Stimulated activated CD4-positive, alpha-beta T cell treated with anti-CD3 and anti-CD28 coated beads, Interleukin-1b, Interleukin-23, amount 100 ng/mL, for 24 hours (primary cell): Measurements from ENCODE around the gene SPIB.
"Not testable (repeated sequence)": the region's sequence is repeated elsewhere in the genome, so short reads cannot be mapped to it uniquely, and the experiment has no call there.

Experiments
- DNase-seq, 4 experiments: peaks; one replicate each; pipeline ENCODE4 v3.0.0-alpha.2; 2020; ENCODE audit warnings: low read depth in 4 of 4, low spot score in 1 of 4

The SPIB gene

GRCh38 chr19:50435221-50435620 is 16.5 kb downstream of the SPIB start:
- DNase-seq, result no peak

DNA sequence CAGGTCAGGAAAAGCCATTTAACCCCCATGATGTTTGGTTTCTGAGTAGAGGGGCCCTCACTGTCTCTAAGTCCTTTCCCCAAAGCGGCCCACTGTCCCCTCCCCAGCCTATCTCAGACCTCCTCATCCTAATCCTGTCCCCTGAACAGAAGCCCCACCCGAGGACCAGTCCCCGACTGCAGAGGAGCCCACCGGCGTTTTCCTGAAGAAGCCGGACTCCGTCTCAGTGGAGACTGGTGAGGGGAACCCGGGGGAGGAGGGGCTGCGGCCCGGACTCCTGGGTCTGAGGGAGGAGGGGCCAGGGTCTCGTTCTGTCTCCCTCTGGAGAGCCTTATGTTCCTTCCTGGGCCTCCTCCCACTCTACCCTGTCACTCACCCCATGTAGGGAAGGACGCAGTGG is 16.9 kb downstream of the SPIB start:
- DNase-seq, result no peak

DNA sequence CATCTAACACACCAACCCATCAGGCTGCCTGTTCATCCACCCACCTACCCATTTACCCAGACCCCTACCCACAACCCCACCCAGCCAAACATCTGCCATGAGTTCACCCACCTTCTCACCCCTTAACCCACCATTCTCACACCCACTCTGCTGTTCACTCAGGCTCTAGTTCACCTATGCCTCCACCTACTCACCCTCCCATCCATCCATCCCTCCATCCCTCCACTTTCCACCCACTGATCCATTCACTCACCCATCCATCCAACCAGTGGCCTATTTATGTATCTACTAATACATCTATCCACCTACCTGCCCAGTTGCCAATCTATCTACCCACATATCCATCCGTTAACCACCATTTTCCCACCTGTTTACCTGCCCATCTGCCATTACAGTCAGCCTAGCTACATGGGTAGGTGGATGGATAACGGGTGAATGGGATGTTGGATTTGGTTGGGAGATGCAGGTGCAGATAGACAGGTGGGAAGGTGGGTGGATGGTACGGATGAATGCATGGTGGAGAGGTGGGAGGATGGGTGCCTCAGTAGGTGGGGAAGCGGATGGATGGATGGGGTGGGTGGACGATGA is 19.2 kb downstream of the SPIB start:
- DNase-seq, result no peak

DNA sequence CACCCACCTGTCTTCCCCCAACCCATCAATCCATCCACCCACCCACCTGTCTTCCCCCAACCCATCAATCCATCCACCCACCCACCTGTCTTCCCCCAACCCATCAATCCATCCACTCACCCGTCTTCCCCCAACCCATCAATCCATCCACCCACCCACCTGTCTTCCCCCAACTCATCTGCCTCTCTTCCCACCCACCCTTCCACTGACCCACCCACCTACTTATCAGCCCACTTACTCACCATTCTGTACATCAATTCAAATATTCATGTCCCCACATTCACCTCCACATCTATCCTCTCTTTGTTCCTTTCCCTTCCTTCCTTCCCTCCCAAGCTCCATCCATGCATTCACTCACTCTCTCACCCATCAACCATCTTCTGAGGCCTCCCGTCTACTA is 20.4 kb downstream of the SPIB start:
- DNase-seq, result not testable (repeated sequence)

- DNase-seq, result no peak
Measured at GRCh38 chr19:50444059-50444458, 25.3 kb downstream of the SPIB start.

DNA sequence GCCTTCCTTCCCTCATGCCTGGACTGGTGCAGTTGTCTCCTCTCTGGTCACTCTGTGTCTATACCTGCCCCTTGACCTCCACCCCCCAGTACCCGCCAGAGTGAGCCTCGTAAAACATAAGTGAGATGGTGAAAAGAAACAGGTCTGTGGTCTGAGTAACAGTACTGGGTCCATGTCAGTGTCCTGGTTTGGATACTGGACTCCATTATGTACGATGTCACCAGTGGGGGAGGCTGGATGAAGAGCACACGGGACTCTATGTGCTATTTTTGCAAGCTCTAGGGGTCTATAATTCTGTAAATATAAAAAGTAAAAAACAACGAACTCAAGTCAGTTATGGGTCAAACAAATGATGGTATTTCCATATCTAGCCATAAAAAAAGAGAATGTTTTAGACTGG is 28.3 kb downstream of the SPIB start:
- DNase-seq, result no peak

- DNase-seq, result no peak
Measured at GRCh38 chr19:50447750-50448149, 29.0 kb downstream of the SPIB start.

- no peak for DNase-seq
Measured at GRCh38 chr19:50449236-50449899, 30.6 kb downstream of the SPIB start.

DNA sequence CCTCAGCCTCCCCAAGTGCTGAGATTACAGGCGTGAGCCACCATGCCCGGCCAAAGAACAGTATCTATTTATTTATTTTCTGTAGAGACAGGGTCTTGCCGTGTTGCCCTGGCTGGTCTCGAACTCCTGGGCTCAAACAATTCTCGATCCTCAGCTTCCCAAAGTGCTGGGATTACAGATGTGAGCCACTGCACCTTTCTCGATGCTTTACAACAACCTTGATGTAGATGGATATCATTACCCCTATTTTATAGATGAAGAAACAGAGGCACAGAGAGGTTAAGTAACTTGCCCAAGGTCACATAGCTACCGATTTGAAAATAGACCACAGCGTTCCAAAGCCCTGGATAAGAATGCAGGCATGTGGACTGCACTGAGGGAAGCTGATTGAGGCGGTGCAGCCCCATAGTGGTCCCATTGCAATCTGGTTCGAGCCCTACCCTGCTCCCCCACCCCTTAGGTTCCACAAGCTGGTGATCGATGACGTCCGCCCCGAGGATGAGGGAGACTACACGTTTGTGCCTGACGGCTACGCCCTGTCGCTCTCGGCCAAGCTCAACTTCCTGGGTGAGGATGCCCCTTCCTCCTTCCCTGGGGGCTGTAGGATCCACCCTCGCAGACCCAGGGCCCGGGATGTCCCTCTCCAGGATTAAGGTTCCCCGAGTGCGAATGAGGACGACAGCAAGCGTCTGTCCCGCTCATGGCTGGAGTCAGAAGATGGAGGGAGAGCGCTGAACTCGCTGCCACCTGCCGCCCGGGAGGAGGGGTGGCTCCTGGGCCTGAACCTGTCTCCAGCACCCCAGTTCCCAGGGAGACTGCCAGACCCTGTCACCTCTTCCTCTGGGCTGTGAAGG is 31.9 kb downstream of the SPIB start:
- no peak for DNase-seq

- DNase-seq, result no peak
Measured at GRCh38 chr19:50451223-50451534, 32.4 kb downstream of the SPIB start.

DNA sequence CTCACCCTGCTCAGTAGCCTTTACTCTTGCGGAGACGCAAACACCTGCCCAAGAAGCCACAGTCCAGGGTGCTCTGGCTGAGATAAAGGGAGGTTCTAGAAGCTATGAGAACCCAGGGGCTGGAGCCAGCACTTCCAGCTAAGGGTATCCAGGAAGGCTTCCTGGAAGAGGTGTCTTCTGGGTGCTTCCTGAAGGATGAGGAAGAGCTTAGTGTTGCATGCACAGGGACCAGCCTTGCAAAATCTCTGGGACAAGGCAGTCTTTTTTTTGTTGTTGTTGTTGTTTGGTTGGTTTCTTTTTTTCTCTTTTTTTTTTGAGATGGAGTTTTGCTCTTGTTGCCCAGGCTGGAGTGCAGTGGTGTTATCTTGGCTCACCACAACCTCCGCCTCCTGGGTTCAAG is 34.5 kb downstream of the SPIB start:
- DNase-seq, result no peak

DNA sequence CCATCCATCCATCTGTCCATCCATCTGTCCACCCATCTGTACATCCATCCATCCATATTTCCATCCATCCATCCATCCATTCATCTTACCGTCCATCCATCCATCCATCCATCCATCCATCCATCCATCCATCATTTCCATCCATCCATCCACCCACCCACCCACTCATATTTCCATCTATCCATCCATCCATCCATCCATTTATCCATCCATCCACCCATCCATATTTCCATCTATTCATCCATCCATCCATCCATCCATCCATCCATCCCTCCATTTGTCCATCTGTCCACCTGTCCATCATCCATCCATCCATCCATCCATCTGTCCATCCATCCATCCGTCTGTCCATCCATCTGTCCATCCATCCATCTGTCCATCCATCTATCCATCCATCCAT is 37.3 kb downstream of the SPIB start:
- DNase-seq, result no peak

DNA sequence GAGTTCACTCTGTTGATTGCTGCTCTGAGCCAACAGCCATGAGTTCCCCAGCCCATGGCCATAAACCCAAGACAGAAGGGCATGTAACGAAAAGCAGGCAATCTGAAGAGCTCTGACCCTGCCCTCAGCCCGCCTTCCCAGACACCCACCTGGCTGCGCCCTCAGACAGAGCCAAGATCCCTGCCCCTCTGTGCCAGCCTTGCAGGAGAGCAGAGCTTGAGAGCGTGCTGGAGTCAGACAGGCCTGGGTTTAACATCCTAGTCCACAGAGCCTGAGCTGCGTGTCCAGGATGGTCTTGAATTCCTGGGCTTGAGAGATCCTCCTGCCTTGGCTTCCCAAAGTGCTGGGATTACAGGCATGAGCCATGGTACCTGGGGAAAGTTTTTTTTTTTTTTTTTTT is 38.6 kb downstream of the SPIB start:
- DNase-seq, result no peak

- DNase-seq, result no peak
Measured at GRCh38 chr19:50458396-50459066, 39.8 kb downstream of the SPIB start.

DNA sequence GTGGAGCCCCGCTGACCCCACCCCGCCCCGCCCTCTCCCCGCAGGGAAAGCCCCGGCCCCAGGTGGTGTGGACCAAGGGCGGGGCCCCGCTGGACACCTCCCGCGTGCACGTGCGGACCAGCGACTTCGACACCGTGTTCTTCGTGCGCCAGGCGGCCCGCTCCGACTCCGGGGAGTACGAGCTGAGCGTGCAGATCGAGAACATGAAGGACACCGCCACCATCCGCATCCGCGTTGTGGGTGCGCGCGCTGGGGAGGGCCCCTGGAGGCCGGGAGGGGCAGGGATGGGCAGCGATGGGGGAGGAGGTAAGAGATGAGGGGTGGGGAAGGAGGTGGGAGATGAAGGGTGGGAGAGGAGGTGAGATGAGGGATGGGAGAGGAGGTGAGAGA is 40.3 kb downstream of the SPIB start:
- no peak for DNase-seq

DNA sequence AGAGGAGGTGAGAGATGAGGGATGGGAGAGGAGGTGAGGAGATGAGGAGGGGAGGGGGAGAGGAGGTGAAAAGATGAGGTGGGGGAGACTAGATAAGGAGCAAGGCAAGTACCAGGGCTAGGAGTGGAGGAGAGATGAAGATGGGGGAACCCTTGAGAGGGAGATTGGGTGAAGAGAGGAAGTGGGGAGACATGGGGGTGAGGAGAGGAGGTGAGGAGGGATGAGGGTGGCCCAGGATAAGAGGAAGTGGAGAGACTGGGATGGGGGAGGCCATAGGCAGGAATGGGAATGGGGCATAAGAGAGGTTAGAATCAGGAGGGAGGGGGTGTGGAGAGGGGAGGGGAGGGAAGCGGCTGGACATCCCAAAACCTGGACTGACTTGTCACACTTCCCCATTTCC is 40.9 kb downstream of the SPIB start:
- no peak for DNase-seq

DNA sequence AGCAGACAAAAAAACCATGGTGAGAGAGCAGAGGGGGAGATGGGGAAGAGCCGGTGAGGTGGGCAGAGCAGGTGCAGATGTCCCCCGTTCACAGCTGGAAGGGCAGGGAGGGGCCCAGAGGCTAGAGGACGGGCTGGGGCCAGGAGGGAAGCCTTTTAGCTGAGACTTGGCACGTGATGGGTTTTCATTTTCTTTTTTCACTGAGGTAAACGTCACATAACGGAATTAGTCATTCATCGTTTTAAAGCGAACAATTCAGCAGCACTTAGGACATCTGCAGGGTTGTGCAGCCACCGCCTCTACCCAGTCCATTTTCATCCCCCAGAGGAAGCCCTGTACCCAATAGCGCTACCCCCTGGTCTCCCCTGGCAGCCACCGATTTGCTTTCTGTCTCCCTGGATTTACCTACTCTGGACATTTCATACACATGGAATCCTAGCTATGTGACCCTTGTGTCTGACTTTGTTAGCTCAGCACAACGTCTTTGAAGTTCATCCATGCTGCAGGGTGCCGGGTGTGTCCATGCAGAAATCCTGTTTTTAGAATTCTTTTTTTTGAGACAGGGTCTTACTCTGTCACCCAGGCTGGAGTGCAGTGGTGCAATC is 41.5 kb downstream of the SPIB start:
- DNase-seq, result no peak

- DNase-seq, result peak in 2 of 4 experiments; percentile 30
Measured at GRCh38 chr19:50461066-50461875, 42.5 kb downstream of the SPIB start.

- no peak for DNase-seq
Measured at GRCh38 chr19:50462970-50463369, 44.2 kb downstream of the SPIB start.

DNA sequence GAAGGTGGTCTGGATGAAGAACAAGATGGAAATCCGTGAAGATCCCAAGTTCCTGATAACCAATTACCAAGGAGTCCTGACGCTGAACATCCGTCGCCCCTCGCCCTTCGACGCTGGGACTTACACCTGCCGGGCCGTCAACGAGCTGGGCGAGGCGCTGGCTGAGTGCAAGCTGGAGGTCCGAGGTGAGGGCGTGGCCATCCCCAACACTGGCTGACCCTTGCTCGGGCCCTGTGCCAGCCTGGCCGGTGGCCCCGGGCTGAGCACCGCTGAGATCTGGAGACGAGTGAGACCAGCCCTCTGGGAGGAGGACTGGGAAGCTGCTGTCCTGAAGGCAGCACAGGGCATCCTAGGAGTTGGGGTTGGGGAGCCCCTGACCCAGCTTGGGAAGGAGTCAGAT is 45.6 kb downstream of the SPIB start:
- DNase-seq, result no peak

- DNase-seq, result no peak
Measured at GRCh38 chr19:50465000-50465399, 46.3 kb downstream of the SPIB start.
